Pancreas (tissue), 10 donors: ENCODE data around the gene TGFA. TPM values are rescaled to one million over a fixed set of nuclear protein-coding genes. Genes with fewer than 3 reads are reported as not detected.

Source experiments
- ATAC-seq, 4 donors: fragments of 200-7000 bp; cut with Tn5 transposase; one replicate each; pipeline versions ENCODE4 v1.8.0 to v1.9.1; 2020; ENCODE audit warnings: mild to moderate bottlenecking in 4 of 4, moderate library complexity in 4 of 4
- DNase-seq, 6 donors: peaks; one replicate each; pipeline ENCODE4 v3.0.0-alpha.2; 2020
- FAIRE-seq: peaks from 2 replicates; lab custom pipeline; 2012; peaks lifted over from hg19 to GRCh38; lab: Jason Lieb, UNC
- H3K27ac ChIP-seq, 4 donors: fragments of 200-600 bp; sonication (generic); 1 replicate in 3 of 4; 2 replicates in 1 of 4; pipeline versions ENCODE4 v1.5.0 to v1.8.0; 2020
- H3K27me3 ChIP-seq, 4 donors: fragments of 200-600 bp; one replicate each; pipeline ENCODE4 v1.8.0; 2021
- H3K36me3 ChIP-seq, 3 donors: fragments of 200-600 bp; sonication (generic) in 1 of 3; one replicate each; pipeline versions ENCODE4 v1.5.0 to v1.8.0; 2020 to 2021
- H3K4me1 ChIP-seq, 3 donors: fragments of 200-600 bp; one replicate each; pipeline ENCODE4 v1.8.0; 2021
- H3K4me3 ChIP-seq, 4 donors: fragments of 200-600 bp; sonication (generic) in 2 of 4; one replicate each; pipeline versions ENCODE4 v1.5.0 to v1.8.0; 2020 to 2021
- H3K9me3 ChIP-seq, 4 donors: fragments of 200-600 bp; one replicate each; pipeline ENCODE4 v1.8.0; 2021
- CTCF ChIP-seq, 4 donors: fragments of 200-600 bp; sonication (generic) in 3 of 4; IDR thresholded peaks; one replicate each; pipeline versions ENCODE4 v1.5.0 to v1.8.0; 2021; ENCODE audit warnings: antibody characterized with exemption in 4 of 4
- WGBS, 2 donors: extraction: QIAGEN DNeasy Blood & Tissue Kit; methylation state at CpG; one replicate each; pipeline ENCODE4 v1.1.7; 2013; 5-methylcytosine and 5-hydroxymethylcytosine counted together
- intact Hi-C, 3 donors: fragments of 100-400 bp; cut with DNase I; formaldehyde crosslinking; loops; one replicate each; pipeline versions ENCODE4 v1.11.1 to v1.14.2; 2022
- polyA plus RNA-seq, 2 donors: library from polyadenylated mRNA; stranded (reverse); fragments of 200-250 nt; gene quantifications; one replicate each; pipeline ENCODE4 v1.2.3, GENCODE V29; 2013
- total RNA-seq, 6 donors: library from RNA; stranded (reverse); fragmentation: NEBNext Ultra II Directional in 4 of 6; extraction: Animal tissue kit (Norgen Biotek cat#: 25700) in 4 of 6; gene quantifications; one replicate each; pipeline versions ENCODE4 v1.2.1 to v1.2.4, GENCODE V29; 2021 to 2023
- donor health status: healthy with polysubstance abuse.
- donor health status: DM: no; HTN: no; CAD: no; lungs with moderate emphysema.
- donor health status: DM: no; HTN: no; CAD: no.
- donor health status: control.
- donor health status: control.
- donor health status: Bipolar disorder and iron deficiency.
- donor health status: DM: yes; HTN: yes; CAD: no.
- donor health status: DM: no; HTN: no; CAD: no.
- donor health status: DM: no; HTN: no; CAD: no.
- donor health status: DM: yes; HTN: yes; CAD: no.

TGFA gene
- total and polyA plus RNA-seq, 8 donors: 3.8 to 13.2 (median 7.4) TPM

GRCh38 chr2:70411483-70412125, 142.0 kb downstream of the TGFA start:
- WGBS, 2 donors: 77% methylated on average over 6 of the region's 6 CpGs
- Histone ChIP-seq H3K27ac (no peak overlapping the region), H3K36me3 (no peaks in the 10 kb centered on the region), H3K4me1 (no peaks in the 10 kb centered on the region), H3K27me3 (no peaks in the 10 kb centered on the region), H3K9me3 (no peaks in the 10 kb centered on the region), H3K4me3 (no peak overlapping the region)
- no peak for TF ChIP-seq CTCF (IDR thresholded peaks at IDR 0.05)
- DNase-seq (no peak), FAIRE-seq (no peak), ATAC-seq (no peak)
- intact Hi-C loops: no loop called here

- DNase-seq: no peak
- no peaks in the 10 kb centered on the region for H3K4me1 ChIP-seq
- no peak for TF ChIP-seq CTCF (IDR thresholded peaks at IDR 0.05)
- intact Hi-C loops: no loop called here
- no peak overlapping the region for H3K27ac ChIP-seq
- FAIRE-seq: no peak
- ATAC-seq: no peak
- H3K9me3 ChIP-seq: no peaks in the 10 kb centered on the region
- H3K4me3 ChIP-seq: no peak overlapping the region
- no peaks in the 10 kb centered on the region for H3K27me3 ChIP-seq
- H3K36me3 ChIP-seq: no peaks in the 10 kb centered on the region
- WGBS, 2 donors: 86% methylated on average over 8 of the region's 8 CpGs
Measured at GRCh38 chr2:70403267-70404053, 150.2 kb downstream of the TGFA start.

GRCh38 chr2:70400539-70400938, 153.1 kb downstream of the TGFA start:
- DNase-seq (no peak), FAIRE-seq (no peak), ATAC-seq (no peak)
- WGBS, 2 donors: 57 to 75% methylated on average over 3 of the region's 3 CpGs
- Histone ChIP-seq H3K4me3 (no peak overlapping the region), H3K4me1 (no peaks in the 10 kb centered on the region), H3K27ac (no peak overlapping the region), H3K27me3 (no peaks in the 10 kb centered on the region), H3K36me3 (no peaks in the 10 kb centered on the region), H3K9me3 (no peaks in the 10 kb centered on the region)
- intact Hi-C loops: no loop called here
- TF ChIP-seq CTCF (IDR thresholded peaks at IDR 0.05): no peak

- no peaks in the 10 kb centered on the region for H3K27me3 ChIP-seq
- H3K27ac ChIP-seq: no peak overlapping the region
- H3K36me3 ChIP-seq: no peaks in the 10 kb centered on the region
- no peak for TF ChIP-seq CTCF (IDR thresholded peaks at IDR 0.05)
- no peak for ATAC-seq
- H3K4me1 ChIP-seq: no peaks in the 10 kb centered on the region
- WGBS, 2 donors: 53 to 65% methylated on average over 1 of the region's 1 CpG
- FAIRE-seq: no peak
- no peak for DNase-seq
- intact Hi-C loops: no loop called here
- H3K4me3 ChIP-seq: no peak overlapping the region
- no peaks in the 10 kb centered on the region for H3K9me3 ChIP-seq
Measured at GRCh38 chr2:70399046-70399445, 154.6 kb downstream of the TGFA start.

Other genes starting within 250 kb of the TGFA start
- gene ADD2, start 214.4 kb upstream of the TGFA start, total RNA-seq: 1 to 10 TPM; 2.6 to 5.5 (median 4.0) TPM
- 1 to 10 TPM in 1 of 2 donors, under 1 TPM in 1; 0.38 to 1.2 TPM for gene ADD2, start 214.4 kb upstream of the TGFA start, polyA plus RNA-seq
- under 1 TPM in 1 of 6 donors, not detected in 5; 0.83 TPM for gene FIGLA, start 236.8 kb upstream of the TGFA start, total RNA-seq
- gene FIGLA, start 236.8 kb upstream of the TGFA start, polyA plus RNA-seq: 1 to 10 TPM in 1 of 2 donors, not detected in 1; 1.1 TPM